Left kidney (tissue), 8 donors: ENCODE results near the gene CARD19. TPM values are rescaled to one million over a fixed set of nuclear protein-coding genes. Genes with fewer than 3 reads are reported as not detected.

Source experiments
- DNase-seq: peaks from one replicate; pipeline ENCODE4 v3.0.0-alpha.2; 2013
- long read RNA-seq, 8 donors: transcript quantifications; one replicate each; lab custom pipeline, GENCODE V29; 2026
- polyA plus RNA-seq: library from polyadenylated mRNA; unstranded; fragments of 120-200 nt; gene quantifications from one replicate; pipeline ENCODE4 v1.2.1, GENCODE V29; 2013; ENCODE audit not compliant: insufficient read length

Gene CARD19, protein sequence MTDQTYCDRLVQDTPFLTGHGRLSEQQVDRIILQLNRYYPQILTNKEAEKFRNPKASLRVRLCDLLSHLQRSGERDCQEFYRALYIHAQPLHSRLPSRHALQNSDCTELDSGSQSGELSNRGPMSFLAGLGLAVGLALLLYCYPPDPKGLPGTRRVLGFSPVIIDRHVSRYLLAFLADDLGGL
- 16.3 TPM for polyA plus RNA-seq
- long read RNA-seq, donor 1, transcript CARD19-201 (6 exons, 855 nt), result major isoform, 11 of 28 reads
- long read RNA-seq, donor 1, transcript CARD19-207 (6 exons, 759 nt), result minor isoform, 6 of 28 reads
- long read RNA-seq, donor 1, partial matches to known transcripts, result 5 of 28 reads
- long read RNA-seq, donor 1, other reads (novel, unspliced or antisense), result 0 of 28 reads
- long read RNA-seq, donor 2, partial matches to known transcripts, result 0 of 11 reads
- long read RNA-seq, donor 2, other reads (novel, unspliced or antisense), result 0 of 11 reads
- long read RNA-seq, donor 3, transcript CARD19-207 (6 exons, 759 nt), result major isoform, 6 of 14 reads
- long read RNA-seq, donor 3, partial matches to known transcripts, result 0 of 14 reads
- long read RNA-seq, donor 3, other reads (novel, unspliced or antisense), result 0 of 14 reads
- long read RNA-seq, donor 4, partial matches to known transcripts, result 0 of 6 reads
- long read RNA-seq, donor 4, other reads (novel, unspliced or antisense), result 0 of 6 reads
- long read RNA-seq, donor 5, transcript CARD19-201 (6 exons, 855 nt), result minor isoform, 10 of 33 reads
- long read RNA-seq, donor 5, transcript CARD19-207 (6 exons, 759 nt), result major isoform, 14 of 33 reads
- long read RNA-seq, donor 5, partial matches to known transcripts, result 0 of 33 reads
- long read RNA-seq, donor 5, other reads (novel, unspliced or antisense), result 5 of 33 reads
- long read RNA-seq, donor 6, transcript CARD19-201 (6 exons, 855 nt), result minor isoform, 7 of 25 reads
- long read RNA-seq, donor 6, transcript CARD19-207 (6 exons, 759 nt), result major isoform, 8 of 25 reads
- long read RNA-seq, donor 6, partial matches to known transcripts, result 0 of 25 reads
- long read RNA-seq, donor 6, other reads (novel, unspliced or antisense), result 5 of 25 reads
- long read RNA-seq, donor 7, transcript CARD19-201 (6 exons, 855 nt), result major isoform, 8 of 23 reads
- long read RNA-seq, donor 7, transcript CARD19-207 (6 exons, 759 nt), result major isoform, 8 of 23 reads
- long read RNA-seq, donor 7, partial matches to known transcripts, result 0 of 23 reads
- long read RNA-seq, donor 7, other reads (novel, unspliced or antisense), result 0 of 23 reads
- long read RNA-seq, donor 8, partial matches to known transcripts, result 0 of 10 reads
- long read RNA-seq, donor 8, other reads (novel, unspliced or antisense), result 0 of 10 reads

GRCh38 chr9:93096131-93096802, at the start of gene CARD19:
Gene CARD19, plus strand, starts transcription at chr9:93096217. Its CDS starts 129 bp downstream, at chr9:93096346.
- no peak for DNase-seq

DNA sequence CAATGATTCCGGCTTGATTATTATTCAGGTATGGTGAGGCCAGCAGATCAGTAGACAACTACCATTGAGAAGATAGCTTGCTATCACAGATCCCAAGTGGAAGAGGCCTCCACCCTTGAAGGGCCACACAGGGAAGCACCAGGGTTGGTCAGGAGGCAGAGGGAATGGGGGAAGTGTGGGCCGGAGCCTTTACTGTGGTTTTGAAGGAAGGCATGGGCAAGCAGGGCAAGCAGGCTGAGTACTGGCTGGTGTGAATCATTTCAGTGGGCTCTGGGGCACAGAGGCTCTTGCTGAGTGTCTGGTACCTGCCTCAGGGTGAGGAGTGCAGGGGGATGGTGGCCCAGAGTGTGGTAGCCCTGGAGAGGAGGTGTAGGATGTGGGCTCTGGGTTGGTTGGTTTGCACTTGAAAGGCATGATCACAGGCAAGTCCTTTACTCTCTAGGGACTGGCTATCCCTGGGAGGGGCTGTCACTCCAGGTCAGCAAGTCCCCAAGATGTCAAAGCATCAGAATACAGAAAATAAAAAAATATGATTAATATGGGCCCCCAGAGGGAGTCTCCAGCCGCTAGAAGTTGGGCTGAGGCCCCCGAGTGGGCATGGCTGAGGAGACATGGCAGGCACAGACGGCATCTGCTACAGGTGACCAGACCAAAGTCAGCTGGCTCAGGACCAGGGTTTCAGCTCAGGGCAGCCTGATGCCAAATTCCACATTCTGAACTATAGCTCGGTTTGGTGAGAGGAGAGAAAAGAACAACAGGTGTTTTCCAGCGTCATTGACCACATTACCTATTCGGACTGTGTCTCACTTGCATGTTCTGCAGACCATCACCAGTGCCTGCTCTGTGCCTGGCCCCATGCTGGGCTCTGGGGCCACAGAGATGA, 47.2 kb upstream of the CARD19 start:
- no peak for DNase-seq

DNA sequence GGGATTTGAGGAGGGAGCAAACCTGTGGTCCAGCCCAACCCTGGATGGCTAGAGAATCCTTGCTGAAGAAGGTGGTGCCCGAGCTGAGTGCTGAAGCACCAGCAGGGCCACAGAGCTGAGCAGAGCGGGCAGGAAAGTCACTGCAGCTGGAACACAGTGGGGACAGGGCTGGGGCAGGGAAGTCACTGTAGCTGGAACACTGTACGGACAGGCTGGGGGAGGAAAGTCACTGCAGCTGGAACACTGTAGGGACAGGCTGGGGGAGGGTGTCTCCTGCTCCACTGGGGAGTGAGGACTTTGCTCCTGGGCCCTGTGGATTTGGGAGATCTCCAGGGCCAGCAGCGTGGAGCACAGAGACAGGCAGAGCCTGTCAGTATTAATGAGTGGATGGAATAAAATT, 46.5 kb upstream of the CARD19 start:
- DNase-seq, result no peak

- DNase-seq, result no peak
These were observed 45.8 kb upstream of the CARD19 start for GRCh38 chr9:93050231-93050630.

DNA sequence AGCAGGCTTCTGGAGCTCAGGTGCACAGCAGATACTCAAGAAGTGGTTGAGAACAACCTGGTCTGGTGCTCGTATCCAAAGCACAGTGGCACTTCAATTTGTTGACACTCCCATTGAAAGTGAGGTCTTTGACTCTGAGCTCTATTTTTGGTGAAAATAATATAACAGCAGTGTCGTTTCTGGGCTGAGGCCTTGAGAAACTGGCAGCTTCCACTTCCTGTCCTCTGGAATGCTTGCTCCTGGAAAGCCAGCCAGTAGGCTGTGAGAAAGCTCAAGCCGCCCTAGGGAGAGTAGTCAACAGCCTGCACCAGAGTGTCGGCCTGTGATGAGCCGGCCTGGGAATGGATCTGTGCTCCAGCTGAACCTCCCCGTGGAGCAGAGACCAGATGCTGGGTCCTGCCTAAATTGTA, 44.3 kb upstream of the CARD19 start:
- no peak for DNase-seq

- DNase-seq, result no peak
These were observed 43.1 kb upstream of the CARD19 start for GRCh38 chr9:93052791-93053540.

GRCh38 chr9:93053781-93054331, 42.2 kb upstream of the CARD19 start:
- no peak for DNase-seq

DNA sequence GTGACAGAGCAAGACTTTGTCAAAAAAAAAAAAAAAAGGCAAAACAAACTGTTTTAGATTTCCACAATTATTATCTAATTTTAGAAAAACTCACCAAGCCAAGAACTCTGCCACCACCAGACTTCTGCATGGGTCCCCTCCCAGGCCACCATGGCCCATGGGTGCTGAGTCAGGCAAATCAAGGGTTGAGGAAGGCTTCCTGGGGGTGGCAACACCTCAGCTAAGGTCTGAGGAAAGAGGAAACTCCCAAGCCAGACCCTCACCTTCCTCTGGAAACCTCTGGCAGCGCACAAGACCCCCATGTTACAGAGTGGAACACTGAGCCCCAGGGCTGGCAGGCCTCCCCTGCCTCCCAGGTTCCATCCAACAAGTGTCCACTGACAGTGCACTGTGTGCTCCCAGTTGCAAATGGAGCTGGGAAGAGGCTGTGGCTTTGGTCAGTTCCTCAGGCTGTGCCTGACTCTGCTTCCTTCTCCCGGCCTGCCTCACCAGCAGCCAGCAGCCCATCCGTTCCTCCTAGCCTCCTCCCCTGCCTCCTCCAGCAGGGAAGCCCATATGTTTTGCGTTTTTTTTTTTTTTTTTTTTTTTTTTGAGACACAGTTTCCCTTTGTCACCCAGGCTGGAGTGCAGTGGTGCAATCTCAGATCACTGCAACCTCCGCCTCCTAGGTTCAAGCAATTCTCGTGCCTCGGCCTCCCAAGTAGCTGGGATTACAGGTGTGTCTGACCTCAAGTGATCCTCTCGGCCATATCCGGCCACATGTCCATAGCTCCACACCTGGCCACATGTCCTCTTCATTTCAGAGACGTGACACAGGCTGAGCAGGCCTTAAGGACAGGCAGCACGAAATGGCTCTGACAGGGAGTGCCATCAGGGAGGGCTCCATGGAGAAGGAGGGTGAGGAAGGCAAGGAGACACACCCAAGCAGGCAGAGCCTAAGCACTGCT, 41.0 kb upstream of the CARD19 start:
- DNase-seq, result no peak

- no peak for DNase-seq
These were observed 38.8 kb upstream of the CARD19 start for GRCh38 chr9:93057042-93057702.

GRCh38 chr9:93057703-93058354, 38.2 kb upstream of the CARD19 start:
- DNase-seq, result no peak

DNA sequence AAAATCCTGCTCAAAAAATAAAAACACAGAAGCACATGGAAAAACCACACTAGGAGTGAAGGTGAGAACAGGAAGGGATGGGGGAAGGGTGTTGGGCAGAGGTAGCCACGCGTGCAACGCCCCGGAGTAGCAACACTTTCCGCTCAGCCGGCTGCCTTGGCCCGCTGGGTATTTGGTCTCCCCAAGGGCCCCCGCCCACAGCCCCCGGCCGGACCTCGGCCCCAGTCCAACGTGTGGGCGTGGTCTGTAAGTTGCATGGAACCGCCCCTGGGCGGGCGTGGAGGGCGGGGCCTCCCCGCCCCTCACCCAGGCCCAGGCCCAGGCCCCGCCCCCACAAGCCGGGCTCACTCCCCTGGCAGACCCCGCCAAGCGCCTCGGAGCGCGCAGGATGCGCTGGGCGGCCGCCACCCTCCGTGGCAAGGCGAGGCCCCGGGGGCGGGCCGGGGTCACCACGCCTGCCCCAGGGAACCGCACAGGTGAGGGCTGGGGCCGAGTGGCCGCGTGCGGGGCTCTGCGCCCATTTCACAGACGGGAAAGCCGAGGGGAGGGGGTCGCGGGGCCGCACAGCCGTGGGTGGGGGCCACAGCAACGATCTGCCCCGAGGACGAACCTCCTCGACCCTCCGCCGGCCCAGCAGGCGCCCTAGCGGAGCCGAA, 37.5 kb upstream of the CARD19 start, which contains the start of gene SUSD3:
Gene SUSD3 (plus strand): TSS at position 347 of the 656 bp plus-strand sequence. CDS start 42 bp downstream, at position 389.
- peak; percentile 84 for DNase-seq

DNA sequence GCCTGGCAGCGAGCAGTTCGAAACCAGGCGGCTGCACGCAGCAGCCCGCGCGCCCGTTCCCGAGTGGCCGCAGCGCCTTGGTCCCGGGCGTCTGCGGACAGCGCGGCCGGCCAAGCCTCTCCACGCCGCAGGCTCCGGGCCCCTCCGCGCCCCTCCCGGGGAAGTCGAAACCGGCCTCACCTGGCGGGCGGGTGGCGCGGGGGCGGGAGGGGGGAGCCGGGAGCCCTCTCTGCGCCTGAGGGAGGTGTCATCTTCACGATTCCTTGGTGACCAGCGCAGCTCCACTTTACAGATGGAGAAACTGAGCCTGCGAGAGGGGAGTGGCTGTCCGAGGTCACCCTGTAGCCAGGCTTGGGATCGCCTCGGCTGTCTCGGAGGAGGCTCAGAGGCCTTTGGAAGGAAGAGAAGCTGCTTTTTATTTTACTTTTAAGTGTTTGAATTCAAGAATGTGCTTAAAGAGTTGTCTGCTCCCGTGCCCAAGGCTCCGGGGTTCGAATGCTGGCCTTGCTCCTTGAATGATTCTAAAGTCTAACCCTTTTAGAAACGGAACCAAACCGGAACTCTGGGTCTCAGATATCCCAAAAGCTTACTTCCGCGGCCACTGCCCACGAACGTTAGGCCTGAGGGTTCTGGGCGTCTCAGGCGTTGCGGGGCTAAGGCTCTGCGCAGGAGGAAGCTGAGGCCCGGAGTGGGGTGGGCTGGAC, 36.9 kb upstream of the CARD19 start:
- no peak for DNase-seq

GRCh38 chr9:93059715-93060578, 36.1 kb upstream of the CARD19 start:
- no peak for DNase-seq

DNA sequence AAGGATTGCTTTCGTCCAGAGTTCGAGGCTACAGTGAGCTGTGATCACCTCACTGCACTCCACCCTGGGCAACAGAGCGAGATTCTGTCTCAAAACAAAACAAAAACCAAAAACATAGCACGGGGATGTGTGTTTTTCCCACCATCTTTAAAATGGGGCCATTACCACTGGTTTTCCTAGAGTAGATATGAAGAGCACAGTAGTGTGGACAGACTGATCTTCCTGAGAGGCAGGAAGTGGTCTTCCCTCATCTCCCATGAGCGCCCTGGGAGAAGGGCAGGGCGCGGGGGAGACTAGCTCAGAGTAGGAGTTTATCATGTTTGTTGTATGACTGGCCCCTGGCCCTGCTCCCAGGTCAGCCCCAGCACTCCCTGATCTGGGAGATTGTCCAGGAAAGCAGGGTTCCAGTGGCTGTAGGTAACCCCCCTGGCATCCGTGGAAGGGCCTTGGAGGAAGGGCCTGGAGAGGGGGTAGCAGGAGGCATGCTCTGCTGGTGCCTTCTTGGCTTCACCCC, 35.2 kb upstream of the CARD19 start:
- DNase-seq, result no peak
